K562 (cell line): ENCODE measurements around the gene CCDC194. TPM values are rescaled to one million over a fixed set of nuclear protein-coding genes. Genes with fewer than 3 reads are reported as not detected.

Experiments
- ARID3A ChIP-seq: IDR thresholded peaks from 2 replicates; pipeline ENCODE4 v1.6.1; 2012; ENCODE audit warnings: low read depth, low read length, improper control_type of control experiment, borderline replicate concordance
- ARID4B ChIP-seq: sonication (generic); formaldehyde crosslinking; IDR thresholded peaks from 2 replicates; pipeline ENCODE4 v1.8.0; 2022; ENCODE audit warnings: mild to moderate bottlenecking, missing genetic modification reagents
- BACH1 ChIP-seq: fragments of 200-800 bp; sonication (Bioruptor generic); IDR thresholded peaks from 2 replicates; pipeline ENCODE4 v1.6.1; 2016; ENCODE audit warnings: missing genetic modification characterization, missing compliant biosample characterization
- BCOR ChIP-seq: fragments of 450-650 bp; IDR thresholded peaks from 2 replicates; pipeline ENCODE4 v1.6.1; 2016
- CBX1 ChIP-seq: sonication (generic); IDR thresholded peaks from 2 replicates; pipeline ENCODE4 v1.6.1; 2016; ENCODE audit warnings: antibody characterized with exemption, low read depth, mild to moderate bottlenecking
- CHD2 ChIP-seq: IDR thresholded peaks from 2 replicates; pipeline ENCODE4 v1.6.1; 2011; ENCODE audit warnings: low read depth, low read length
- FOSL1 ChIP-seq: fragments of 200-800 bp; sonication (Bioruptor generic); conservative IDR thresholded peaks from 2 replicates; pipeline ENCODE4 v1.6.1; 2016; ENCODE audit warnings: missing genetic modification characterization, missing compliant biosample characterization
- HBP1 ChIP-seq: fragments of 450-650 bp; formaldehyde crosslinking; IDR thresholded peaks from 2 replicates; pipeline ENCODE4 v1.4.0; 2022; ENCODE audit warnings: missing genetic modification characterization
- NFXL1 ChIP-seq: fragments of 450-650 bp; formaldehyde crosslinking; IDR thresholded peaks from 2 replicates; pipeline ENCODE4 v1.4.0; 2021; ENCODE audit warnings: mild to moderate bottlenecking
- PHB ChIP-seq: fragments of 250-450 bp; sonication (Bioruptor Pico); IDR thresholded peaks from 2 replicates; pipeline ENCODE4 v1.5.0; 2021
- PHB2 ChIP-seq: fragments of 450-650 bp; IDR thresholded peaks from 2 replicates; pipeline ENCODE4 v1.6.1; 2017; ENCODE audit warnings: low read depth
- PTBP1 ChIP-seq: fragments of 200-400 bp; formaldehyde crosslinking; IDR thresholded peaks from 2 replicates; pipeline ENCODE4 v1.6.1; 2017; ENCODE audit warnings: low read depth, low read length
- SMAD4 ChIP-seq: fragments of 250-450 bp; sonication (Bioruptor Pico); conservative IDR thresholded peaks from 2 replicates; pipeline ENCODE4 v1.8.0; 2021; ENCODE audit warnings: inconsistent platforms, mild to moderate bottlenecking, moderate library complexity
- SMARCA5 ChIP-seq: fragments of 450-650 bp; IDR thresholded peaks from 2 replicates; pipeline ENCODE4 v1.6.1; 2016
- TEAD4 ChIP-seq, 2 experiments: sonication (generic) in 1 of 2; formaldehyde crosslinking in 1 of 2; IDR thresholded peaks; 2 replicates each; pipeline versions ENCODE4 v1.6.1 to v1.8.0; 2012 to 2022; ENCODE audit warnings: borderline replicate concordance in 1 of 2, inconsistent platforms in 1 of 2, low read length in 1 of 2, mild to moderate bottlenecking in 1 of 2, missing genetic modification reagents in 1 of 2
- USF1 ChIP-seq: sonication (generic); formaldehyde crosslinking; IDR thresholded peaks from 2 replicates; pipeline ENCODE4 v1.9.0; 2022; ENCODE audit warnings: mild to moderate bottlenecking, missing genetic modification reagents
- XRCC5 ChIP-seq: fragments of 200-400 bp; formaldehyde crosslinking; IDR thresholded peaks from 2 replicates; pipeline ENCODE4 v1.6.1; 2017; ENCODE audit warnings: low read depth, mild to moderate bottlenecking, low read length
- polyA plus RNA-seq, 8 experiments: library from polyadenylated mRNA; depleted of rRNA in 4 of 8; stranded (reverse) in 5 of 8; unstranded in 3 of 8; fragments of >200 nt; fragmentation: Nextera tagmentation in 2 of 8; fragmentation: Illumina TruSeq in 1 of 8; extraction: Ambion mirVana in 2 of 8; extraction: Trizol in 1 of 8; gene quantifications; 2 replicates each; pipeline versions ENCODE4 v1.2.1 to v1.2.3, GENCODE V29; 2011 to 2014; ENCODE audit warnings: inconsistent platforms in 1 of 8, missing spikeins in 1 of 8
- total RNA-seq, 7 experiments: library from RNA; depleted of rRNA in 6 of 7; stranded (reverse); fragments of >200 nt in 6 of 7; fragmentation: Illumina TruSeq in 2 of 7; extraction: Trizol in 2 of 7; gene quantifications; 2 replicates each; pipeline versions ENCODE4 v1.2.1 to v1.2.3, GENCODE V29; 2011 to 2021; ENCODE audit warnings: low replicate concordance in 1 of 7

Gene CCDC194
- total and polyA plus RNA-seq, 9 of the 15 experiments (the other 6 are each of a cell fraction or from before 2014, with no cell fraction given) = 0.13 to 1.3 (median 0.39) TPM; not detected in 3

- TF ChIP-seq HBP1 (no peak), FOSL1 (no peak), XRCC5 (no peak), ARID3A (no peak), TEAD4 (IDR thresholded peaks at IDR 0.05; ENCODE audit: low read length) (no peak), TEAD4 (CRISPR knock-in tag; IDR thresholded peaks at IDR 0.05; ENCODE audit: borderline replicate concordance) (no peak), ARID4B (CRISPR knock-in tag) (no peak), BACH1 (tag) (no peak), NFXL1 (CRISPR knock-in tag) (no peak), BCOR (peak; percentile 93), PHB (CRISPR knock-in tag) (no peak), CHD2 (no peak), PTBP1 (peak; percentile 80; the same call in 1 of the 2 replicates), CBX1 (no peak), USF1 (CRISPR knock-in tag) (no peak), SMARCA5 (0 out of 2 replicates have a peak, but pooled peaks have one; percentile 24), PHB2 (no peak), SMAD4 (CRISPR knock-in tag) (no peak)
Measured at GRCh38 chr19:17347877-17348276, 46.1 kb downstream of the CCDC194 start (continued).
